ENCODE data around the gene ALMS1. TPM values are rescaled to one million over a fixed set of nuclear protein-coding genes. Genes with fewer than 3 reads are reported as not detected.
"Not testable (repeated sequence)": the region's sequence is repeated elsewhere in the genome, so short reads cannot be mapped to it uniquely, and the experiment has no call there.

Gene ALMS1
- total RNA-seq, 5 donors from 2014 or later (not counting 1 experiment from before 2014, with no cell fraction given) = 25.1 to 31.1 (median 27.3) TPM

- H3K27ac Mint-ChIP-seq; H3K4me3 ChIP-seq (ENCODE audit: control insufficient read depth in 1 of 2, extremely low read depth in 1 of 2, low read length in 1 of 2); H3K36me3 ChIP-seq (ENCODE audit: control insufficient read depth in 2 of 2, extremely low read depth in 1 of 2, insufficient read depth in 1 of 2, low read length in 1 of 2); H3K4me3 Mint-ChIP-seq; H3K9me3 ChIP-seq; H3K27ac ChIP-seq (ENCODE audit: low read length); H3K9me3 Mint-ChIP-seq; POLR2A ChIA-PET; H3K4me1 ChIP-seq (ENCODE audit: control insufficient read depth in 1 of 2, extremely low read depth in 1 of 2, insufficient read depth in 2 of 2, low read length in 2 of 2); H3K27me3 ChIP-seq (replicated peaks in 1 of 2; ENCODE audit: control insufficient read depth in 2 of 2, extremely low read depth in 1 of 2, insufficient read depth in 2 of 2, low read length in 1 of 2); H3K27me3 Mint-ChIP-seq; DNase-seq; H3K4me1 Mint-ChIP-seq: not testable (repeated sequence)
- CTCF ChIA-PET = interaction anchor here in 1 of 2 donors (1.1 kb wide), 1 partner anchor 62 kb away, joined by 4 read pairs; no protein-coding TSS in a partner anchor
- peak; percentile 52 to 70 (median 62) for ATAC-seq (replicated peaks in 1 of 4)
- WGBS (ENCODE audit: insufficient coverage) = no CpG with 5 or more reads among the region's 2 CpGs
- H3K36me3 Mint-ChIP-seq = peaks cover 12% of the 10 kb centered on the region
Observed at GRCh38 chr2:73630662-73631266, 245.1 kb downstream of the ALMS1 start.

- H3K9me3 Mint-ChIP-seq; H3K27ac Mint-ChIP-seq; H3K9me3 ChIP-seq; H3K4me1 Mint-ChIP-seq; DNase-seq; CTCF ChIA-PET; ATAC-seq (replicated peaks in 1 of 4); H3K36me3 ChIP-seq (ENCODE audit: control insufficient read depth in 2 of 2, extremely low read depth in 1 of 2, insufficient read depth in 1 of 2, low read length in 1 of 2); H3K27me3 Mint-ChIP-seq; H3K4me3 Mint-ChIP-seq; H3K36me3 Mint-ChIP-seq; H3K4me1 ChIP-seq (ENCODE audit: control insufficient read depth in 1 of 2, extremely low read depth in 1 of 2, insufficient read depth in 2 of 2, low read length in 2 of 2); POLR2A ChIA-PET; H3K27ac ChIP-seq (ENCODE audit: low read length); H3K4me3 ChIP-seq (ENCODE audit: control insufficient read depth in 1 of 2, extremely low read depth in 1 of 2, low read length in 1 of 2): not testable (repeated sequence)
- H3K27me3 ChIP-seq (replicated peaks in 1 of 2; ENCODE audit: control insufficient read depth in 2 of 2, extremely low read depth in 1 of 2, insufficient read depth in 2 of 2, low read length in 1 of 2) = peaks cover 0 to 11% of the 10 kb centered on the region in 2 experiments
Observed at GRCh38 chr2:73636977-73637376, 251.3 kb downstream of the ALMS1 start.

GRCh38 chr2:73638429-73638828, 252.8 kb downstream of the ALMS1 start:
- Histone ChIP-seq H3K27ac (ENCODE audit: low read length) (no peak overlapping the region), H3K4me3 (ENCODE audit: control insufficient read depth in 1 of 2, extremely low read depth in 1 of 2, low read length in 1 of 2) (no peak overlapping the region), H3K9me3 (no peaks in the 10 kb centered on the region), H3K36me3 (ENCODE audit: control insufficient read depth in 2 of 2, extremely low read depth in 1 of 2, insufficient read depth in 1 of 2, low read length in 1 of 2) (no peaks in the 10 kb centered on the region), H3K27me3 (replicated peaks in 1 of 2; ENCODE audit: control insufficient read depth in 2 of 2, extremely low read depth in 1 of 2, insufficient read depth in 2 of 2, low read length in 1 of 2) (peaks cover 0 to 11% of the 10 kb centered on the region in 2 experiments), H3K4me1 (ENCODE audit: control insufficient read depth in 1 of 2, extremely low read depth in 1 of 2, insufficient read depth in 2 of 2, low read length in 2 of 2) (no peaks in the 10 kb centered on the region)
- H3K9me3 Mint-ChIP-seq = peaks cover 0 to 9% (median 4%) of the 10 kb centered on the region in 3 donors
- H3K27ac Mint-ChIP-seq = no peak overlapping the region
- no peak overlapping the region for H3K4me3 Mint-ChIP-seq
- ATAC-seq (replicated peaks in 1 of 4) (no peak), DNase-seq (no peak)
- 100% methylated on average over 1 of the region's 1 CpG for WGBS (ENCODE audit: insufficient coverage)
- POLR2A ChIA-PET = no interaction called here
- peaks cover 8 to 16% of the 10 kb centered on the region in 2 donors for H3K27me3 Mint-ChIP-seq
- CTCF ChIA-PET = no interaction called here
- no peaks in the 10 kb centered on the region for H3K4me1 Mint-ChIP-seq
- H3K36me3 Mint-ChIP-seq = peaks cover 9% of the 10 kb centered on the region

- POLR2A ChIA-PET = no interaction called here
- DNase-seq = no peak
- Histone ChIP-seq H3K9me3 (no peaks in the 10 kb centered on the region), H3K27ac (ENCODE audit: low read length) (no peak overlapping the region), H3K4me3 (ENCODE audit: control insufficient read depth in 1 of 2, extremely low read depth in 1 of 2, low read length in 1 of 2) (no peak overlapping the region), H3K36me3 (ENCODE audit: control insufficient read depth in 2 of 2, extremely low read depth in 1 of 2, insufficient read depth in 1 of 2, low read length in 1 of 2) (no peaks in the 10 kb centered on the region), H3K27me3 (replicated peaks in 1 of 2; ENCODE audit: control insufficient read depth in 2 of 2, extremely low read depth in 1 of 2, insufficient read depth in 2 of 2, low read length in 1 of 2) (peaks cover 0 to 17% of the 10 kb centered on the region in 2 experiments), H3K4me1 (ENCODE audit: control insufficient read depth in 1 of 2, extremely low read depth in 1 of 2, insufficient read depth in 2 of 2, low read length in 2 of 2) (no peaks in the 10 kb centered on the region)
- H3K4me3 Mint-ChIP-seq = no peak overlapping the region
- WGBS (ENCODE audit: insufficient coverage) = no CpG with 5 or more reads among the region's 1 CpG
- peaks cover 0 to 9% (median 4%) of the 10 kb centered on the region in 3 donors for H3K9me3 Mint-ChIP-seq
- no peak for ATAC-seq (replicated peaks in 1 of 4)
- CTCF ChIA-PET = no interaction called here
- peaks cover 4% of the 10 kb centered on the region for H3K36me3 Mint-ChIP-seq
- H3K4me1 Mint-ChIP-seq = no peaks in the 10 kb centered on the region
- no peak overlapping the region for H3K27ac Mint-ChIP-seq
- H3K27me3 Mint-ChIP-seq = peaks cover 19 to 24% of the 10 kb centered on the region in 2 donors
Observed at GRCh38 chr2:73640511-73640911, 254.9 kb downstream of the ALMS1 start.

GRCh38 chr2:73640946-73641766, 255.5 kb downstream of the ALMS1 start:
- ATAC-seq (replicated peaks in 1 of 4) = no peak
- H3K9me3 ChIP-seq = no peaks in the 10 kb centered on the region
- no peak overlapping the region for H3K27ac ChIP-seq (ENCODE audit: low read length)
- ChIA-PET POLR2A (no interaction called here), CTCF (no interaction called here)
- Mint-ChIP-seq H3K27ac (no peak overlapping the region), H3K9me3 (peaks cover 0 to 9% (median 4%) of the 10 kb centered on the region in 3 donors), H3K4me1 (no peaks in the 10 kb centered on the region), H3K4me3 (no peak overlapping the region), H3K36me3 (peaks cover 4% of the 10 kb centered on the region), H3K27me3 (peaks cover 19 to 24% of the 10 kb centered on the region in 2 donors)
- 87% methylated on average over 13 of the region's 19 CpGs for WGBS (ENCODE audit: insufficient coverage)
- no peak for DNase-seq
- no peaks in the 10 kb centered on the region for H3K36me3 ChIP-seq (ENCODE audit: control insufficient read depth in 2 of 2, extremely low read depth in 1 of 2, insufficient read depth in 1 of 2, low read length in 1 of 2)
- H3K27me3 ChIP-seq (replicated peaks in 1 of 2; ENCODE audit: control insufficient read depth in 2 of 2, extremely low read depth in 1 of 2, insufficient read depth in 2 of 2, low read length in 1 of 2) = peaks cover 0 to 17% of the 10 kb centered on the region in 2 experiments
- no peaks in the 10 kb centered on the region for H3K4me1 ChIP-seq (ENCODE audit: control insufficient read depth in 1 of 2, extremely low read depth in 1 of 2, insufficient read depth in 2 of 2, low read length in 2 of 2)
- no peak overlapping the region for H3K4me3 ChIP-seq (ENCODE audit: control insufficient read depth in 1 of 2, extremely low read depth in 1 of 2, low read length in 1 of 2)

- no peaks in the 10 kb centered on the region for H3K4me1 ChIP-seq (ENCODE audit: control insufficient read depth in 1 of 2, extremely low read depth in 1 of 2, insufficient read depth in 2 of 2, low read length in 2 of 2)
- peaks cover 0 to 17% of the 10 kb centered on the region in 2 experiments for H3K27me3 ChIP-seq (replicated peaks in 1 of 2; ENCODE audit: control insufficient read depth in 2 of 2, extremely low read depth in 1 of 2, insufficient read depth in 2 of 2, low read length in 1 of 2)
- H3K4me1 Mint-ChIP-seq = no peaks in the 10 kb centered on the region
- no peak overlapping the region for H3K27ac ChIP-seq (ENCODE audit: low read length)
- ChIA-PET POLR2A (no interaction called here), CTCF (no interaction called here)
- no peak overlapping the region for H3K27ac Mint-ChIP-seq
- H3K9me3 ChIP-seq = no peaks in the 10 kb centered on the region
- H3K9me3 Mint-ChIP-seq = peaks cover 0 to 9% (median 4%) of the 10 kb centered on the region in 3 donors
- no peak for DNase-seq
- no peak overlapping the region for H3K4me3 Mint-ChIP-seq
- no peaks in the 10 kb centered on the region for H3K36me3 ChIP-seq (ENCODE audit: control insufficient read depth in 2 of 2, extremely low read depth in 1 of 2, insufficient read depth in 1 of 2, low read length in 1 of 2)
- H3K4me3 ChIP-seq (ENCODE audit: control insufficient read depth in 1 of 2, extremely low read depth in 1 of 2, low read length in 1 of 2) = no peak overlapping the region
- WGBS (ENCODE audit: insufficient coverage) = no CpG with 5 or more reads among the region's 3 CpGs
- H3K36me3 Mint-ChIP-seq = peaks cover 4% of the 10 kb centered on the region
- H3K27me3 Mint-ChIP-seq = peaks cover 23 to 24% of the 10 kb centered on the region in 2 donors
- ATAC-seq (replicated peaks in 1 of 4) = no peak
Observed at GRCh38 chr2:73641767-73642062, 256.1 kb downstream of the ALMS1 start.
